ENCODE data around the gene LARGE1. TPM values are rescaled to one million over a fixed set of nuclear protein-coding genes. Genes with fewer than 3 reads are reported as not detected.

Gene LARGE1
- total and polyA plus RNA-seq, 2 of the 4 experiments (the other 2 are of a cell fraction) = 6.2 to 12.4 TPM

- no peak overlapping the region for H2BK20ac ChIP-seq (ENCODE audit: low read depth, low read length)
- H4K8ac ChIP-seq (ENCODE audit: low read depth in 2 of 2, low read length in 2 of 2) = no peak overlapping the region
- TF ChIP-seq MAFK (IDR thresholded peaks at IDR 0.05; ENCODE audit: low read depth, low read length) (no peak), BHLHE40 (IDR thresholded peaks at IDR 0.05; ENCODE audit: low read depth, low read length) (no peak), USF2 (IDR thresholded peaks at IDR 0.05; ENCODE audit: low read depth, low read length) (no peak), RAD21 (IDR thresholded peaks at IDR 0.05; ENCODE audit: low read length) (no peak), CEBPB (IDR thresholded peaks at IDR 0.05; ENCODE audit: low read depth, low read length) (no peak), MAZ (IDR thresholded peaks at IDR 0.05; ENCODE audit: borderline replicate concordance, low read depth, low read length) (no peak), FOS (IDR thresholded peaks at IDR 0.05; ENCODE audit: low read depth, low read length) (no peak), SMC3 (IDR thresholded peaks at IDR 0.05; ENCODE audit: low read depth, low read length) (no peak), RCOR1 (IDR thresholded peaks at IDR 0.05; ENCODE audit: insufficient replicate concordance, low read length) (no peak), NFE2L2 (IDR thresholded peaks at IDR 0.05; ENCODE audit: low read depth, low read length) (no peak), ELK1 (IDR thresholded peaks at IDR 0.05; ENCODE audit: borderline replicate concordance, low read depth, low read length) (no peak), RFX5 (IDR thresholded peaks at IDR 0.05; ENCODE audit: low read depth, low read length) (no peak), CTCF (conservative IDR thresholded peaks at IDR 0.05; ENCODE audit: low read depth, low read length) (no peak), CHD1 (IDR thresholded peaks at IDR 0.05; ENCODE audit: low read depth, low read length) (no peak), MXI1 (IDR thresholded peaks at IDR 0.05; ENCODE audit: borderline replicate concordance, low read depth, low read length) (no peak), POLR2A (IDR thresholded peaks at IDR 0.05; ENCODE audit: low read depth, low read length) (no peak)
- CTCF ChIA-PET = no interaction called here
- peaks cover 8% of the 10 kb centered on the region for H3K9me1 ChIP-seq (ENCODE audit: insufficient read depth, low read length)
- BruUV-seq (replicated peaks) = no TSS peak
- no peaks in the 10 kb centered on the region for H3K27me3 ChIP-seq (ENCODE audit: control insufficient read depth, insufficient read depth, low read length)
- H4K5ac ChIP-seq (ENCODE audit: low read depth, low read length) = no peak overlapping the region
- H2BK120ac ChIP-seq (ENCODE audit: low read depth, low read length) = no peak overlapping the region
- no peak for ATAC-seq (ENCODE audit: low read depth)
- DNase-seq = no peak
- peaks cover 4% of the 10 kb centered on the region; the same call in 1 of the 2 replicates for H3K4me1 ChIP-seq (ENCODE audit: control insufficient read depth, insufficient read depth, low read length)
- POLR2A ChIA-PET (ENCODE audit: unreplicated experiment) = no interaction called here
- H2AK9ac ChIP-seq (replicated peaks; ENCODE audit: low read depth, low read length, poor library complexity) = no peak overlapping the region
- dilution Hi-C loops (cut with HindIII; ENCODE audit: low sequenced_read_pairs, unreplicated experiment) = no loop called here
- H3K14ac ChIP-seq (replicated peaks; ENCODE audit: low read depth, low read length) = no peak overlapping the region
- H3K36me3 ChIP-seq (ENCODE audit: control insufficient read depth, insufficient read depth, low read length) = no peaks in the 10 kb centered on the region
- no peak overlapping the region for H3K23ac ChIP-seq (ENCODE audit: low read depth, low read length)
- H3K4me3 ChIP-seq (ENCODE audit: insufficient read depth, low read depth, low read length) = no peak overlapping the region
- H4K20me1 ChIP-seq (ENCODE audit: insufficient read depth, low read length) = peaks cover 5% of the 10 kb centered on the region
- no peak overlapping the region for H2BK15ac ChIP-seq (ENCODE audit: low read depth, low read length)
- 100% methylated on average over 1 of the region's 6 CpGs; no CpG with 5 or more reads in 1 of the 2 experiments for WGBS, 2 experiments (ENCODE audit: extremely low coverage in 2 of 2, insufficient read length in 1 of 2)
- intact Hi-C loops (cut with micrococcal nuclease) = no loop called here
- no peak overlapping the region for H3K56ac ChIP-seq (ENCODE audit: extremely low read depth, insufficient read depth, low read length)
- H2AFZ ChIP-seq (replicated peaks; ENCODE audit: low read length, poor library complexity) = no peak overlapping the region
- no peak overlapping the region for H3K27ac ChIP-seq (ENCODE audit: insufficient read depth, low read length)
- H3K9ac ChIP-seq (ENCODE audit: low read depth, low read length) = no peak overlapping the region
- no peaks in the 10 kb centered on the region for H3K9me3 ChIP-seq (ENCODE audit: control insufficient read depth, insufficient read depth, low read length)
- H3K18ac ChIP-seq (ENCODE audit: low read depth, low read length) = no peak overlapping the region
- no peak overlapping the region for H2BK5ac ChIP-seq (ENCODE audit: low read depth, low read length, poor library complexity, severe bottlenecking)
- H3K4me2 ChIP-seq (ENCODE audit: low read depth, low read length) = no peak overlapping the region
- H2AK5ac ChIP-seq (ENCODE audit: low read depth, low read length) = no peak overlapping the region
- no peak overlapping the region for H4K91ac ChIP-seq (ENCODE audit: insufficient read depth, low read depth, low read length)
- H3K4ac ChIP-seq (ENCODE audit: low read depth, low read length) = no peak overlapping the region
- in situ Hi-C loops (cut with MboI; ENCODE audit: low sequenced_read_pairs) = no loop called here
- H3K79me1 ChIP-seq (ENCODE audit: low read depth in 1 of 2, low read length in 2 of 2) = peaks cover 11 to 33% of the 10 kb centered on the region in 2 experiments
These were observed 61.0 kb downstream of the LARGE1 start for GRCh38 chr22:33859311-33859710.

Data from IMR-90 (cell line).